ENCODE results near the gene TRIM63.

TRIM63 gene

DNA sequence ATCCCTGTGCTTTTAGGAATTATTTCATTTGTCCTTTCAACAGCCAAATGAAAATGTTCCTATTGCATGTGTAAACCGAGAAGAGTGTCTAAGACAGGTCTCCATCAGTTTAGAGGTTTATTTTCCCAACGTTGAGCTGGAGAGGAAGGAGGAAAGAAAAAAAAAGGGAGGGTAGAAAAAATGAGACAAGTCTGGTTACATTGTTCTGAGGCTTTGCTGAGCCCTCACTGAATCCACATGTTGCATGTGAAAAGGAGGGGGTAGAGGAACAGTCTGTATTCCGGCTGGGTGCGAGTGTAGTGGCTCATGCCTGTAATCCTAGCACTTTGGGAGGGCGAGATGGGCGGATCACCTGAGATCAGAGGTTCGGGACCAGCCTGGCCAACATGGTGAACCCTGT, 25.0 kb upstream of the TRIM63 start:
- H3K36me3 ChIP-seq (ENCODE audit: control insufficient read depth, insufficient read depth, low read length) = no peaks in the 10 kb centered on the region
- TF ChIP-seq, protein P1, sequence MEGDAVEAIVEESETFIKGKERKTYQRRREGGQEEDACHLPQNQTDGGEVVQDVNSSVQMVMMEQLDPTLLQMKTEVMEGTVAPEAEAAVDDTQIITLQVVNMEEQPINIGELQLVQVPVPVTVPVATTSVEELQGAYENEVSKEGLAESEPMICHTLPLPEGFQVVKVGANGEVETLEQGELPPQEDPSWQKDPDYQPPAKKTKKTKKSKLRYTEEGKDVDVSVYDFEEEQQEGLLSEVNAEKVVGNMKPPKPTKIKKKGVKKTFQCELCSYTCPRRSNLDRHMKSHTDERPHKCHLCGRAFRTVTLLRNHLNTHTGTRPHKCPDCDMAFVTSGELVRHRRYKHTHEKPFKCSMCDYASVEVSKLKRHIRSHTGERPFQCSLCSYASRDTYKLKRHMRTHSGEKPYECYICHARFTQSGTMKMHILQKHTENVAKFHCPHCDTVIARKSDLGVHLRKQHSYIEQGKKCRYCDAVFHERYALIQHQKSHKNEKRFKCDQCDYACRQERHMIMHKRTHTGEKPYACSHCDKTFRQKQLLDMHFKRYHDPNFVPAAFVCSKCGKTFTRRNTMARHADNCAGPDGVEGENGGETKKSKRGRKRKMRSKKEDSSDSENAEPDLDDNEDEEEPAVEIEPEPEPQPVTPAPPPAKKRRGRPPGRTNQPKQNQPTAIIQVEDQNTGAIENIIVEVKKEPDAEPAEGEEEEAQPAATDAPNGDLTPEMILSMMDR (IDR thresholded peaks at IDR 0.05; ENCODE audit: insufficient read depth, low read length, poor library complexity, severe bottlenecking) = no peak
- H3K27me3 ChIP-seq (replicated peaks; ENCODE audit: control insufficient read depth, insufficient read depth, low read length) = no peaks in the 10 kb centered on the region; the same call in 1 of the 2 replicates
- no peak overlapping the region for H3K4me3 ChIP-seq (replicated peaks; ENCODE audit: low read depth, low read length)
- no peak for DNase-seq (ENCODE audit: extremely low read depth, insufficient read length)

DNA sequence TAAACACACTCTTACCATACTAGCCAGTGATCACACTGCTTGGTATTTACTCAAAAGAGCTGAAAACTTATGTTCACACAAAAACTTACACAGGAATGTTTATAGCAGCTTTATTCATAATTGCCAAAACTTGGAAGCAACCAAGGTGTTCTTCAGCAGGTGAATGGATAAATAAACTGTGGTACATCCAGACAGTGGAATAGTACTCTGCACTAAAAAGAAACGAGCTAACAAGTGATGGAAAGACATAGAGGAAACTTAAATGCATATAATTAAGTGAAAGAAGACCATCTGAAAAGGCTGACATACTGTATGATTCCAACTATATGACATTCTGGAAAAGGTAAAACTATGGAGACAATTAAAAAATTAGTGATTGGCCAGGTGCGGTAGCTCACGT, 23.5 kb upstream of the TRIM63 start:
- DNase-seq (ENCODE audit: extremely low read depth, insufficient read length) = no peak
- Histone ChIP-seq H3K27me3 (replicated peaks; ENCODE audit: control insufficient read depth, insufficient read depth, low read length) (no peaks in the 10 kb centered on the region; the same call in 1 of the 2 replicates), H3K36me3 (ENCODE audit: control insufficient read depth, insufficient read depth, low read length) (no peaks in the 10 kb centered on the region), H3K4me3 (replicated peaks; ENCODE audit: low read depth, low read length) (no peak overlapping the region)
- TF ChIP-seq, protein P1 (IDR thresholded peaks at IDR 0.05; ENCODE audit: insufficient read depth, low read length, poor library complexity, severe bottlenecking) = no peak

DNA sequence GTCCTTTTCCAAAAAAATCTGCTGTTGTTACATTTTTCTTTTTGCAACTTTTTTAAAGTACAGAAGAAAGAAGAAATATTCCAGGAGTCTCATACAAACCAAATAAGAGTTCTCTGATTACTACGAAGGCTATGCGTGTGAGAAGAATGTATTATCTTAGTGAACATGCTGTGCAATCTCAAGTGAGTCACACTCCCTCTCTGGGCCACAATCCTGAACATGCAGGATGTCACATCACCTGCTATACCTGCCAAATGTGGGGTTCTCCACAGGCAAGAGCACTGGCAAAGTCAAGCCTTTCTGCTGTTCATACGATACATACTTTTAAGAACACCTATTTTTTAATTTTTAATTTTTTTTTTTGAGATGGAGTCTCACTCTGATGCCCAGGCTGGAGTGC, 21.7 kb upstream of the TRIM63 start:
- TF ChIP-seq, protein P1 (IDR thresholded peaks at IDR 0.05; ENCODE audit: insufficient read depth, low read length, poor library complexity, severe bottlenecking) = no peak
- no peak for DNase-seq (ENCODE audit: extremely low read depth, insufficient read length)
- no peaks in the 10 kb centered on the region; the same call in 1 of the 2 replicates for H3K27me3 ChIP-seq (replicated peaks; ENCODE audit: control insufficient read depth, insufficient read depth, low read length)

DNA sequence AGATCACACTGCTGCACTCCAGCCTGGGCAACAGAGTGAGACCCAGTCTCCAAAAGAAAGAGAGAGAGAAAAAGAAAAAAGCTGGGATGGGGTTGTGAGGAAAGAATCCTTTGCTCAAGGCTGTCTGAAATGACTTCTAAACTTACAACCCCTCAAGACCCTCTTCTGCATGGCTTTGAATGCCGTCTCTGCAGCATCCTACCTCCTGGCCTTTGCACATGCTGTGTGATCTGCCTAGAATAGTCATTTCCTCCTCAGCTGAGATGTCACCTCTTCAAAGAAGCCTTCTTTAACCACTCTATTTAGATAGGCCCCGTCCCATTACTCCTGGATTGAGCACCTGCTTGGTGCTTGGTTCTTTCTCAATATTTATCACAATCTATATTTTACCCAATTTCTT, 17.4 kb upstream of the TRIM63 start:
- TF ChIP-seq, protein P1 (IDR thresholded peaks at IDR 0.05; ENCODE audit: insufficient read depth, low read length, poor library complexity, severe bottlenecking) = no peak
- H3K36me3 ChIP-seq (ENCODE audit: control insufficient read depth, insufficient read depth, low read length) = no peaks in the 10 kb centered on the region
- H3K4me3 ChIP-seq (replicated peaks; ENCODE audit: low read depth, low read length) = no peak overlapping the region
- DNase-seq (ENCODE audit: extremely low read depth, insufficient read length) = no peak
- no peaks in the 10 kb centered on the region; the same call in 1 of the 2 replicates for H3K27me3 ChIP-seq (replicated peaks; ENCODE audit: control insufficient read depth, insufficient read depth, low read length)

More for the DNA sequence above, 21.7 kb upstream of the TRIM63 start:
- Histone ChIP-seq H3K4me3 (replicated peaks; ENCODE audit: low read depth, low read length) (no peak overlapping the region), H3K36me3 (ENCODE audit: control insufficient read depth, insufficient read depth, low read length) (no peaks in the 10 kb centered on the region)

DNA sequence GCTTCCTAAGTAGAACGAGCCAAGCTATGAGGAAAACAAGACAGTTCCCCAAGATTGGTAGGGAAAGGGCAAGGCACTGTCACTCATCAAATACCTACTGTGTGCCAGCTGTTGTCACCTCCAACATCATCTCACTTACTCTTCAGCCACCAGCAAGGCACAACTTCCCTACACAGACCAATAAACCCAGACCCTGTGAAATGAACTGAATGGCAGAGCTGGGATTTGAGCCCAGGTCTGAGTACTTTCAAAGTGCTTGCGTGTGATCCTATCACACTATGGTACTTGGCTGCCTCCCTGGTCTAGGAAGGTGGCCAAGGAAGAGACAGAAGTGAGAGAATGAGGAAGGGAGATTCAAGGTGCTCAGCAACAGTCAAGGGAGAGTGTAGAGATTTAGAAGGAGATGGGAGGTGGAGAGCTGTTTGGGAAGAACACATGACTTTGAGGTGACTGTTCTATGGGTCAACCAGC, 16.7 kb upstream of the TRIM63 start:
- no peak for DNase-seq (ENCODE audit: extremely low read depth, insufficient read length)
- Histone ChIP-seq H3K27me3 (replicated peaks; ENCODE audit: control insufficient read depth, insufficient read depth, low read length) (no peaks in the 10 kb centered on the region; the same call in 1 of the 2 replicates), H3K36me3 (ENCODE audit: control insufficient read depth, insufficient read depth, low read length) (no peaks in the 10 kb centered on the region), H3K4me3 (replicated peaks; ENCODE audit: low read depth, low read length) (no peak overlapping the region)
- TF ChIP-seq, protein P1 (IDR thresholded peaks at IDR 0.05; ENCODE audit: insufficient read depth, low read length, poor library complexity, severe bottlenecking) = no peak

DNA sequence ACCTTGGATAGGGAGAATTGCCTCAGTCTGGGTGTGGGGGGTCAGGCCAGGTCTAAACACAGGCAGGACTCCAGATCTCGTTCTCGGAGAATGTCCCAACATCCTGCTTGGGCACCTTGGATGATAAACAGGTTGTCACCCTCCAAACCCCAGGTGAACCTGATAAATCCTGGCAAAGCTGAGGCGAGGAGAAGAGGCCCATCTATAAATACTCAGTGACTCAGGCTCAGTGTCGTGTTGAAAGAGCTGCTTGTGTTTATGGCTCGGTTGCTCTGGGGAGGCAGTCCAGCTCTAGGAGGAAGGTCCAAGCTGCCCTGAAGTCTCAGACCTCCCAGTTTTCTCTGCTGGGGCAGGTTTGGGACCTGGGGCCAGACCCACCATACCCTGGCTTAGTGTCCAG, 15.8 kb upstream of the TRIM63 start:
- DNase-seq (ENCODE audit: extremely low read depth, insufficient read length) = no peak
- TF ChIP-seq, protein P1 (IDR thresholded peaks at IDR 0.05; ENCODE audit: insufficient read depth, low read length, poor library complexity, severe bottlenecking) = no peak
- no peak overlapping the region for H3K4me3 ChIP-seq (replicated peaks; ENCODE audit: low read depth, low read length)
- H3K36me3 ChIP-seq (ENCODE audit: control insufficient read depth, insufficient read depth, low read length) = no peaks in the 10 kb centered on the region
- no peaks in the 10 kb centered on the region; the same call in 1 of the 2 replicates for H3K27me3 ChIP-seq (replicated peaks; ENCODE audit: control insufficient read depth, insufficient read depth, low read length)

Data from GM06990 (cell line).